HepG2 (cell line): ENCODE data around the gene SPINK7. TPM values are rescaled to one million over a fixed set of nuclear protein-coding genes. Genes with fewer than 3 reads are reported as not detected.

Experiments
- CTCF ChIP-seq: sonication (generic); formaldehyde crosslinking; IDR thresholded peaks from 2 replicates; pipeline ENCODE4 v1.5.0; 2020; ENCODE audit warnings: mild to moderate bottlenecking, missing genetic modification reagents, moderate library complexity
- DMTF1 ChIP-seq: sonication (generic); formaldehyde crosslinking; IDR thresholded peaks from 2 replicates; pipeline ENCODE4 v1.4.0; 2020; ENCODE audit warnings: mild to moderate bottlenecking, missing genetic modification reagents
- ETV6 ChIP-seq: sonication (generic); formaldehyde crosslinking; conservative IDR thresholded peaks from 2 replicates; pipeline ENCODE4 v1.4.0; 2020; ENCODE audit warnings: missing genetic modification reagents
- HINFP ChIP-seq: sonication (generic); formaldehyde crosslinking; IDR thresholded peaks from 2 replicates; pipeline ENCODE4 v1.4.0; 2020; ENCODE audit warnings: low read depth, mild to moderate bottlenecking, missing genetic modification reagents
- HNF1A ChIP-seq, 2 experiments: sonication (generic) in 1 of 2; formaldehyde crosslinking in 1 of 2; IDR thresholded peaks; 2 replicates each; pipeline versions ENCODE4 v1.4.0 to v1.6.1; 2016 to 2020; ENCODE audit warnings: borderline replicate concordance in 1 of 2, low read depth in 1 of 2, mild to moderate bottlenecking in 1 of 2, missing genetic modification reagents in 1 of 2
- NFRKB ChIP-seq: fragments of 450-650 bp; IDR thresholded peaks from 2 replicates; pipeline ENCODE4 v1.6.1; 2017
- RAD21 ChIP-seq: fragments of 450-650 bp; formaldehyde crosslinking; IDR thresholded peaks from 2 replicates; pipeline ENCODE4 v1.5.0; 2020; ENCODE audit warnings: mild to moderate bottlenecking
- RNF2 ChIP-seq: fragments of 450-650 bp; conservative IDR thresholded peaks from 2 replicates; pipeline ENCODE4 v1.6.1; 2016; ENCODE audit warnings: low read depth
- SRSF9 ChIP-seq: fragments of 200-400 bp; formaldehyde crosslinking; IDR thresholded peaks from 2 replicates; pipeline ENCODE4 v1.6.1; 2018; ENCODE audit warnings: borderline replicate concordance, mild to moderate bottlenecking, low read depth, low read length; ENCODE audit not compliant: insufficient read depth, poor library complexity, severe bottlenecking
- TOPORS ChIP-seq: sonication (generic); formaldehyde crosslinking; IDR thresholded peaks from 2 replicates; pipeline ENCODE4 v1.8.0; 2023; ENCODE audit warnings: mild to moderate bottlenecking, missing genetic modification reagents
- ZNF687 ChIP-seq: sonication (generic); formaldehyde crosslinking; IDR thresholded peaks from 2 replicates; pipeline ENCODE4 v1.5.1; 2020; ENCODE audit warnings: mild to moderate bottlenecking, missing genetic modification reagents, moderate library complexity
- polyA plus RNA-seq, 8 experiments: library from polyadenylated mRNA; depleted of rRNA in 3 of 8; stranded (reverse) in 7 of 8; unstranded in 1 of 8; fragments of >200 nt; fragmentation: Illumina TruSeq in 4 of 8; extraction: Trizol in 4 of 8; gene quantifications; 2 replicates each; pipeline versions ENCODE4 v1.2.1 to v1.2.3, GENCODE V29; 2011 to 2016; ENCODE audit warnings: low read depth in 4 of 8, missing spikeins in 1 of 8, mixed read lengths in 1 of 8; ENCODE audit not compliant: insufficient read depth in 1 of 8
- total RNA-seq, 5 experiments: library from RNA; depleted of rRNA; stranded (reverse); fragments of >200 nt; fragmentation: Illumina TruSeq; extraction: Trizol; gene quantifications; 2 replicates each; pipeline ENCODE4 v1.2.3, GENCODE V29; 2016; ENCODE audit warnings: low read depth in 1 of 5

SPINK7 gene
- total and polyA plus RNA-seq, 2 of the 13 experiments (the other 11 are each of a cell fraction or from before 2014, with no cell fraction given) = 0.15 TPM; not detected in 1

GRCh38 chr5:148290271-148291195 is 21.7 kb upstream of the SPINK7 start (continued):
- no peak for TF ChIP-seq RNF2
- no peak for TF ChIP-seq HNF1A (IDR thresholded peaks at IDR 0.05; ENCODE audit: low read depth)
- TF ChIP-seq HNF1A (CRISPR knock-in tag; IDR thresholded peaks at IDR 0.05; ENCODE audit: borderline replicate concordance) = no peak
- TF ChIP-seq DMTF1 = no peak
- no peak for TF ChIP-seq ETV6 (CRISPR knock-in tag)
- no peak for TF ChIP-seq SRSF9
- no peak for TF ChIP-seq TOPORS (CRISPR knock-in tag)
- no peak for TF ChIP-seq ZNF687 (CRISPR knock-in tag)
- TF ChIP-seq HINFP (CRISPR knock-in tag) = no peak
- 0 out of 2 replicates have a peak, but pooled peaks have one; percentile 17 for TF ChIP-seq RAD21 (CRISPR knock-in tag)
- TF ChIP-seq CTCF = peak; percentile 58
- TF ChIP-seq NFRKB = no peak
